H9 (cell line): Measurements from ENCODE around the gene GID8. TPM values are rescaled to one million over a fixed set of nuclear protein-coding genes. Genes with fewer than 3 reads are reported as not detected.

Source experiments
- DNase-seq: peaks from one replicate; pipeline ENCODE4 v3.0.0-alpha.2; 2017
- H2AFZ ChIP-seq: one replicate; pipeline ENCODE4 v1.6.1; 2013; ENCODE audit warnings: mild to moderate bottlenecking, low read length, control low read depth, moderate library complexity
- H2AK5ac ChIP-seq: 2 replicates; pipeline ENCODE4 v1.6.1; 2013; ENCODE audit warnings: low read length, control low read depth, mixed read lengths; ENCODE audit not compliant: insufficient read length
- H2BK120ac ChIP-seq: one replicate; pipeline ENCODE4 v1.6.1; 2013; ENCODE audit warnings: low read depth, mild to moderate bottlenecking, low read length, control low read depth, inconsistent platforms; ENCODE audit not compliant: poor library complexity, severe bottlenecking
- H2BK12ac ChIP-seq: 2 replicates; pipeline ENCODE4 v1.6.1; 2013; ENCODE audit warnings: low read length, control low read depth, mixed read lengths, low read depth; ENCODE audit not compliant: insufficient read length
- H2BK15ac ChIP-seq: 2 replicates; pipeline ENCODE4 v1.6.1; 2013; ENCODE audit warnings: low read depth, low read length, control low read depth
- H2BK20ac ChIP-seq: one replicate; pipeline ENCODE4 v1.6.1; 2013; ENCODE audit warnings: low read depth, mild to moderate bottlenecking, low read length, control low read depth, inconsistent platforms; ENCODE audit not compliant: poor library complexity, severe bottlenecking
- H2BK5ac ChIP-seq: 2 replicates; pipeline ENCODE4 v1.6.1; 2013; ENCODE audit warnings: low read length, control low read depth, mixed read lengths; ENCODE audit not compliant: insufficient read length
- H3K14ac ChIP-seq: 2 replicates; pipeline ENCODE4 v1.6.1; 2013; ENCODE audit warnings: low read length, control low read depth; ENCODE audit not compliant: insufficient read depth
- H3K18ac ChIP-seq: 2 replicates; pipeline ENCODE4 v1.6.1; 2013; ENCODE audit warnings: low read depth, mild to moderate bottlenecking, mixed read lengths, low read length, control low read depth; ENCODE audit not compliant: insufficient read length
- H3K23ac ChIP-seq: 2 replicates; pipeline ENCODE4 v1.6.1; 2013; ENCODE audit warnings: low read length, control low read depth, mixed read lengths, low read depth; ENCODE audit not compliant: insufficient read length
- H3K23me2 ChIP-seq: 2 replicates; pipeline ENCODE4 v1.6.1; 2013; ENCODE audit warnings: low read depth, mild to moderate bottlenecking, mixed read lengths, low read length, control low read depth; ENCODE audit not compliant: insufficient read length, poor library complexity, severe bottlenecking
- H3K27ac ChIP-seq: 2 replicates; pipeline ENCODE4 v1.5.1; 2013; ENCODE audit warnings: low read length, control low read depth, mixed read lengths, low read depth; ENCODE audit not compliant: insufficient read length
- H3K27me3 ChIP-seq: 2 replicates; pipeline ENCODE4 v1.6.1; 2013; ENCODE audit warnings: low read length, control low read depth, inconsistent platforms; ENCODE audit not compliant: insufficient read depth
- H3K4ac ChIP-seq: 2 replicates; pipeline ENCODE4 v1.6.1; 2013; ENCODE audit warnings: low read depth, mild to moderate bottlenecking, control low read depth, inconsistent platforms, low read length, moderate library complexity
- H3K4me1 ChIP-seq: 2 replicates; pipeline ENCODE4 v1.6.1; 2013; ENCODE audit warnings: low read length, control low read depth, inconsistent platforms; ENCODE audit not compliant: insufficient read depth
- H3K4me2 ChIP-seq: 2 replicates; pipeline ENCODE4 v1.6.1; 2013; ENCODE audit warnings: low read length, control low read depth, mixed read lengths; ENCODE audit not compliant: insufficient read length, insufficient read depth
- H3K56ac ChIP-seq: 2 replicates; pipeline ENCODE4 v1.6.1; 2013; ENCODE audit warnings: low read depth, mild to moderate bottlenecking, mixed read lengths, low read length, control low read depth; ENCODE audit not compliant: insufficient read length
- H3K79me1 ChIP-seq: 2 replicates; pipeline ENCODE4 v1.6.1; 2013; ENCODE audit warnings: low read depth, mild to moderate bottlenecking, moderate library complexity, low read length, control low read depth, inconsistent platforms; ENCODE audit not compliant: insufficient read depth, poor library complexity, severe bottlenecking
- H3K79me2 ChIP-seq: 2 replicates; pipeline ENCODE4 v1.6.1; 2013; ENCODE audit warnings: low read length, control low read depth, inconsistent platforms; ENCODE audit not compliant: insufficient read depth
- H3K9ac ChIP-seq: 2 replicates; pipeline ENCODE4 v1.6.1; 2013; ENCODE audit warnings: low read length, control low read depth, mixed read lengths; ENCODE audit not compliant: insufficient read length; ENCODE audit errors: extremely low read depth
- H3K9me3 ChIP-seq: one replicate; pipeline ENCODE4 v1.6.1; 2013; ENCODE audit warnings: low read depth, low read length, inconsistent platforms; ENCODE audit not compliant: control insufficient read depth
- H3T11ph ChIP-seq: one replicate; pipeline ENCODE4 v1.6.1; 2013; ENCODE audit warnings: mild to moderate bottlenecking, low read length, control low read depth, inconsistent platforms
- H4K20me1 ChIP-seq: one replicate; pipeline ENCODE4 v1.6.1; 2013; ENCODE audit not compliant: control insufficient read depth, insufficient read length, insufficient read depth
- H4K5ac ChIP-seq: 2 replicates; pipeline ENCODE4 v1.6.1; 2013; ENCODE audit warnings: low read depth, mild to moderate bottlenecking, mixed read lengths, low read length, control low read depth; ENCODE audit not compliant: insufficient read length
- H4K8ac ChIP-seq: replicated peaks from 2 replicates; pipeline ENCODE4 v1.6.1; 2013; ENCODE audit warnings: low read length, control low read depth, mixed read lengths, low read depth; ENCODE audit not compliant: insufficient read length
- H4K91ac ChIP-seq: 2 replicates; pipeline ENCODE4 v1.6.1; 2013; ENCODE audit warnings: low read depth, mild to moderate bottlenecking, moderate library complexity, mixed read lengths, low read length, control low read depth; ENCODE audit not compliant: insufficient read length
- H3K27ac Mint-ChIP-seq, 3 experiments: 2 replicates in 2 of 3; 3 replicates in 1 of 3; pipeline ENCODE4 v1.8.0; 2020 to 2021; ENCODE audit warnings: mixed read lengths in 3 of 3, mild to moderate bottlenecking in 1 of 3, moderate library complexity in 1 of 3
- H3K27me3 Mint-ChIP-seq: 2 replicates; pipeline ENCODE4 v1.8.0; 2021; ENCODE audit warnings: low read depth, mild to moderate bottlenecking, moderate library complexity, mixed read lengths
- H3K36me3 Mint-ChIP-seq, 3 experiments: 2 replicates in 2 of 3; 3 replicates in 1 of 3; pipeline ENCODE4 v1.8.0; 2020 to 2021; ENCODE audit warnings: low read depth in 3 of 3, mixed read lengths in 3 of 3; ENCODE audit not compliant: insufficient read depth in 1 of 3
- H3K4me1 Mint-ChIP-seq, 2 experiments: 2 replicates each; pipeline ENCODE4 v1.8.0; 2020; ENCODE audit warnings: mixed read lengths in 2 of 2
- H3K4me3 Mint-ChIP-seq, 2 experiments: 2 replicates in 1 of 2; 3 replicates in 1 of 2; pipeline ENCODE4 v1.8.0; 2020 to 2021; ENCODE audit warnings: mild to moderate bottlenecking in 2 of 2, mixed read lengths in 2 of 2, moderate library complexity in 1 of 2
- H3K9me3 Mint-ChIP-seq, 2 experiments: 2 replicates in 1 of 2; 3 replicates in 1 of 2; pipeline ENCODE4 v1.8.0; 2020; ENCODE audit warnings: mild to moderate bottlenecking in 2 of 2, mixed read lengths in 2 of 2, moderate library complexity in 1 of 2
- WGBS: extraction: QIAGEN DNeasy Blood & Tissue Kit; methylation state at CpG from one replicate; pipeline ENCODE4 v1.1.7; 2013; ENCODE audit warnings: missing lambda C conversion rate, low lambda C conversion rate, mixed read lengths; ENCODE audit not compliant: insufficient read length; ENCODE audit errors: extremely low coverage; 5-methylcytosine and 5-hydroxymethylcytosine counted together
- total RNA-seq: library from RNA; stranded (reverse); gene quantifications from 2 replicates; pipeline ENCODE4 v1.2.1, GENCODE V29; 2021
- TF ChIP-seq, protein P1 (sequence below): fragments of 200-600 bp; sonication (generic); conservative IDR thresholded peaks from 3 replicates; pipeline ENCODE4 v1.8.0; 2021; ENCODE audit warnings: antibody characterized with exemption, mild to moderate bottlenecking

GID8 gene
- total RNA-seq, 1 experiment from 2014 or later, result 60.9 TPM

DNA sequence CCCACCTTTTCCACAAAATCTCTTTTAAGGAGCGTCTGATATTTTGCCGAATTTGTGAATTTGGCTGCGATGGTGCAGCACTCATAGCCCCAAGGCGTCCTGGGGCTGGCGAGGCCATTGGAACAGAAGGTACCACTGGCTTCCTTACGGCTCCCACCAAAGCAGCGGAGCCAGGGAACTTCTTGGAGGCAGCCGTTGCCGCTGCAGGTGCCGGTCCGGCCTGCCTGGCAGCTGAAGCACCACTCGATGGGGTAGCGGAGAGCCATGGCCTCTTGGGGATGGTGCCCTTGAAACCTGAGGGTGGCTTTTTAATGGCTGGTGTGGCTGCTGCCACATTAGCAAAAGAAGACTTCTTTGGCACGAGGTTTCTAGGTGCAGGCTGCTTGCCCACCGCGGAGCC lies 41.4 kb upstream of the GID8 start:
- Mint-ChIP-seq H3K4me1 (peaks cover 32 to 37% of the 10 kb centered on the region in 2 experiments), H3K9me3 (no peaks in the 10 kb centered on the region; a peak in 1 of 5 replicates), H3K27me3 (no peaks in the 10 kb centered on the region), H3K27ac (peak overlapping the region in 1 of 3 experiments; percentile 61; a peak in 2 of 7 replicates), H3K4me3 (no peak overlapping the region), H3K36me3 (peaks cover 30 to 56% (median 31%) of the 10 kb centered on the region in 3 experiments; a peak in 6 of 7 replicates)
- Histone ChIP-seq H3K9me3 (no peaks in the 10 kb centered on the region), H2BK20ac (no peak overlapping the region), H2AK5ac (no peak overlapping the region), H3T11ph (no peak overlapping the region), H3K4me2 (no peak overlapping the region), H3K27me3 (no peaks in the 10 kb centered on the region), H2BK12ac (no peak overlapping the region), H3K27ac (no peak overlapping the region), H2AFZ (no peak overlapping the region), H3K23me2 (no peaks in the 10 kb centered on the region), H3K56ac (no peak overlapping the region), H3K23ac (no peak overlapping the region), H4K91ac (no peak overlapping the region), H3K79me2 (no peaks in the 10 kb centered on the region), H3K79me1 (no peaks in the 10 kb centered on the region), H3K4ac (no peak overlapping the region), H2BK5ac (no peak overlapping the region), H2BK120ac (no peak overlapping the region), H4K20me1 (no peaks in the 10 kb centered on the region), H3K4me1 (no peaks in the 10 kb centered on the region; the same call in 1 of the 2 replicates), H3K14ac (no peak overlapping the region), H2BK15ac (no peak overlapping the region), H4K8ac (no peak overlapping the region), H3K18ac (no peak overlapping the region), H3K9ac (no peak overlapping the region), H4K5ac (no peak overlapping the region)
- TF ChIP-seq, protein P1, sequence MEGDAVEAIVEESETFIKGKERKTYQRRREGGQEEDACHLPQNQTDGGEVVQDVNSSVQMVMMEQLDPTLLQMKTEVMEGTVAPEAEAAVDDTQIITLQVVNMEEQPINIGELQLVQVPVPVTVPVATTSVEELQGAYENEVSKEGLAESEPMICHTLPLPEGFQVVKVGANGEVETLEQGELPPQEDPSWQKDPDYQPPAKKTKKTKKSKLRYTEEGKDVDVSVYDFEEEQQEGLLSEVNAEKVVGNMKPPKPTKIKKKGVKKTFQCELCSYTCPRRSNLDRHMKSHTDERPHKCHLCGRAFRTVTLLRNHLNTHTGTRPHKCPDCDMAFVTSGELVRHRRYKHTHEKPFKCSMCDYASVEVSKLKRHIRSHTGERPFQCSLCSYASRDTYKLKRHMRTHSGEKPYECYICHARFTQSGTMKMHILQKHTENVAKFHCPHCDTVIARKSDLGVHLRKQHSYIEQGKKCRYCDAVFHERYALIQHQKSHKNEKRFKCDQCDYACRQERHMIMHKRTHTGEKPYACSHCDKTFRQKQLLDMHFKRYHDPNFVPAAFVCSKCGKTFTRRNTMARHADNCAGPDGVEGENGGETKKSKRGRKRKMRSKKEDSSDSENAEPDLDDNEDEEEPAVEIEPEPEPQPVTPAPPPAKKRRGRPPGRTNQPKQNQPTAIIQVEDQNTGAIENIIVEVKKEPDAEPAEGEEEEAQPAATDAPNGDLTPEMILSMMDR, result no peak
- DNase-seq, result no peak
- WGBS, result no CpG with 5 or more reads among the region's 16 CpGs
